Activated CD4-positive, alpha-beta T cell treated with anti-CD3 and anti-CD28 coated beads, Interleukin-2, amount 10 ng/mL, durations not matched to agents 7 days and 5 days (primary cell): ENCODE measurements around the gene ARID5B. TPM values are rescaled to one million over a fixed set of nuclear protein-coding genes. Genes with fewer than 3 reads are reported as not detected.
A peak's percentile ranks its signal among the peaks of the same experiment; 100 is the strongest.

ENCODE experiments used
- CTCF ChIA-PET: fragments of 350-600 bp; sonication (Branson Sonifier 250); formaldehyde crosslinking; loops from one replicate; lab custom pipeline; 2021; ENCODE audit warnings: antibody characterized with exemption; lab: Charles Lee
- POLR2A ChIA-PET: fragments of 350-600 bp; sonication (Branson Sonifier 250); formaldehyde crosslinking; loops from one replicate; lab custom pipeline; 2021; ENCODE audit warnings: antibody characterized with exemption; lab: Charles Lee
- DNase-seq: peaks from one replicate; pipeline ENCODE4 v3.0.0-alpha.2; 2020
- H3K27ac Mint-ChIP-seq: one replicate; pipeline ENCODE4 v1.8.0; 2021; ENCODE audit warnings: mild to moderate bottlenecking, moderate library complexity, mixed read lengths
- H3K27me3 Mint-ChIP-seq: one replicate; pipeline ENCODE4 v1.8.0; 2021; ENCODE audit warnings: mixed read lengths
- H3K36me3 Mint-ChIP-seq: one replicate; pipeline ENCODE4 v1.8.0; 2021; ENCODE audit warnings: low read depth, mixed read lengths
- H3K4me1 Mint-ChIP-seq: one replicate; pipeline ENCODE4 v1.8.0; 2021; ENCODE audit warnings: mixed read lengths
- H3K4me3 Mint-ChIP-seq: one replicate; pipeline ENCODE4 v1.8.0; 2021; ENCODE audit warnings: mild to moderate bottlenecking, moderate library complexity, mixed read lengths
- H3K9me3 Mint-ChIP-seq: one replicate; pipeline ENCODE4 v1.8.0; 2021; ENCODE audit warnings: mixed read lengths
- total RNA-seq, 2 experiments: library from RNA; stranded (reverse); gene quantifications; one replicate each; pipeline ENCODE4 v1.2.3, GENCODE V29; 2021

Gene ARID5B
- total RNA-seq, 2 experiments from 2014 or later = 41.2 to 42.9 TPM

- H3K27ac Mint-ChIP-seq = no peak overlapping the region
- CTCF ChIA-PET = interaction anchor here (0.8 to 3.8 kb wide), 6 partner anchors 10 to 73 kb away, joined by 3 to 19 read pairs (median 3); no protein-coding TSS in a partner anchor
These were observed 80.0 kb downstream of the ARID5B start for GRCh38 chr10:61981460-61981859.

GRCh38 chr10:61983255-61983654 lies 81.8 kb downstream of the ARID5B start:
- DNase-seq = no peak
- ChIA-PET POLR2A (interaction anchor here (0.6 kb wide), 1 partner anchor 81 kb away, joined by 3 read pairs; the partner anchor contains the start of gene ARID5B), CTCF (interaction anchor here (1.4 to 3.8 kb wide), 4 partner anchors 11 to 49 kb away, joined by 3 to 19 read pairs (median 5); no protein-coding TSS in a partner anchor)
- Mint-ChIP-seq H3K4me1 (peaks cover 81% of the 10 kb centered on the region), H3K27me3 (no peaks in the 10 kb centered on the region), H3K9me3 (peaks cover 4% of the 10 kb centered on the region), H3K27ac (no peak overlapping the region), H3K36me3 (peaks cover 76% of the 10 kb centered on the region), H3K4me3 (no peak overlapping the region)

More at GRCh38 chr10:61981460-61981859, 80.0 kb downstream of the ARID5B start:
- peaks cover 81% of the 10 kb centered on the region for H3K36me3 Mint-ChIP-seq
- H3K9me3 Mint-ChIP-seq = peaks cover 11% of the 10 kb centered on the region
- H3K27me3 Mint-ChIP-seq = no peaks in the 10 kb centered on the region
- DNase-seq = no peak
- peaks cover 71% of the 10 kb centered on the region for H3K4me1 Mint-ChIP-seq
- POLR2A ChIA-PET = interaction anchor here (0.6 kb wide), 1 partner anchor 12 kb away, joined by 3 read pairs; no protein-coding TSS in a partner anchor
- no peak overlapping the region for H3K4me3 Mint-ChIP-seq

GRCh38 chr10:61984803-61985418 lies 83.4 kb downstream of the ARID5B start:
- no peak overlapping the region for H3K4me3 Mint-ChIP-seq
- H3K9me3 Mint-ChIP-seq = peaks cover 4% of the 10 kb centered on the region
- peaks cover 84% of the 10 kb centered on the region for H3K4me1 Mint-ChIP-seq

GRCh38 chr10:61985715-61986114 lies 84.2 kb downstream of the ARID5B start:
- Mint-ChIP-seq H3K4me3 (no peak overlapping the region), H3K9me3 (peaks cover 5% of the 10 kb centered on the region), H3K4me1 (peaks cover 85% of the 10 kb centered on the region), H3K36me3 (peaks cover 63% of the 10 kb centered on the region), H3K27ac (peak overlapping the region; percentile 26), H3K27me3 (no peaks in the 10 kb centered on the region)
- no peak for DNase-seq
- POLR2A ChIA-PET = no interaction called here
- CTCF ChIA-PET = interaction anchor here (1.5 kb wide), 2 partner anchors 10 to 37 kb away, joined by 5 read pairs; no protein-coding TSS in a partner anchor

More at GRCh38 chr10:61984803-61985418, 83.4 kb downstream of the ARID5B start:
- no peak for DNase-seq
- peaks cover 64% of the 10 kb centered on the region for H3K36me3 Mint-ChIP-seq
- H3K27ac Mint-ChIP-seq = no peak overlapping the region
- H3K27me3 Mint-ChIP-seq = no peaks in the 10 kb centered on the region
- CTCF ChIA-PET = interaction anchor here (1.4 kb wide), 1 partner anchor 13 kb away, joined by 4 read pairs; no protein-coding TSS in a partner anchor
- POLR2A ChIA-PET = no interaction called here

GRCh38 chr10:61986382-61986781 lies 84.9 kb downstream of the ARID5B start:
- peaks cover 64% of the 10 kb centered on the region for H3K36me3 Mint-ChIP-seq
- H3K27me3 Mint-ChIP-seq = no peaks in the 10 kb centered on the region
- peak overlapping the region; percentile 95 for H3K27ac Mint-ChIP-seq
- peaks cover 88% of the 10 kb centered on the region for H3K4me1 Mint-ChIP-seq
- H3K9me3 Mint-ChIP-seq = peaks cover 7% of the 10 kb centered on the region
- H3K4me3 Mint-ChIP-seq = no peak overlapping the region
- CTCF ChIA-PET = interaction anchor here (1.5 to 1.8 kb wide), 3 partner anchors 9 to 49 kb away, joined by 4 to 5 read pairs (median 5); no protein-coding TSS in a partner anchor
- POLR2A ChIA-PET = no interaction called here
- DNase-seq = no peak

GRCh38 chr10:61986788-61987492 lies 85.4 kb downstream of the ARID5B start:
- peak overlapping the region; percentile 95 for H3K27ac Mint-ChIP-seq
- no peaks in the 10 kb centered on the region for H3K27me3 Mint-ChIP-seq
- H3K4me1 Mint-ChIP-seq = peaks cover 86% of the 10 kb centered on the region
- POLR2A ChIA-PET = interaction anchor here (0.6 kb wide), 1 partner anchor 63 kb away, joined by 3 read pairs; no protein-coding TSS in a partner anchor
- H3K9me3 Mint-ChIP-seq = peaks cover 7% of the 10 kb centered on the region
- H3K36me3 Mint-ChIP-seq = peaks cover 61% of the 10 kb centered on the region
- CTCF ChIA-PET = interaction anchor here (0.9 to 1.8 kb wide), 7 partner anchors 8 to 85 kb away, joined by 3 to 5 read pairs (median 4); partner anchors contain the start of gene ARID5B
- H3K4me3 Mint-ChIP-seq = no peak overlapping the region
- no peak for DNase-seq

GRCh38 chr10:61987537-61987936 lies 86.0 kb downstream of the ARID5B start:
- DNase-seq = no peak
- CTCF ChIA-PET = interaction anchor here (0.6 to 1.8 kb wide), 10 partner anchors 12 to 1555 kb away, joined by 3 to 6 read pairs (median 4); partner anchors contain the start of gene ARID5B
- Mint-ChIP-seq H3K27ac (peak overlapping the region; percentile 95), H3K4me3 (peak overlapping the region; percentile 58), H3K4me1 (peaks cover 88% of the 10 kb centered on the region), H3K36me3 (peaks cover 61% of the 10 kb centered on the region), H3K9me3 (peaks cover 7% of the 10 kb centered on the region), H3K27me3 (no peaks in the 10 kb centered on the region)
- POLR2A ChIA-PET = interaction anchor here (0.6 to 1.0 kb wide), 4 partner anchors 59 to 235 kb away, joined by 3 to 4 read pairs (median 3); partner anchors contain the start of gene ARID5B

- H3K4me1 Mint-ChIP-seq = peaks cover 87% of the 10 kb centered on the region
- POLR2A ChIA-PET = interaction anchor here (0.6 to 1.0 kb wide), 3 partner anchors 59 to 236 kb away, joined by 3 to 4 read pairs (median 3); partner anchors contain the start of gene ARID5B
- peak overlapping the region; percentile 58 for H3K4me3 Mint-ChIP-seq
- peaks cover 7% of the 10 kb centered on the region for H3K9me3 Mint-ChIP-seq
- H3K36me3 Mint-ChIP-seq = peaks cover 58% of the 10 kb centered on the region
- DNase-seq = peak; percentile 51
- H3K27ac Mint-ChIP-seq = peak overlapping the region; percentile 95
- CTCF ChIA-PET = interaction anchor here (0.6 to 1.8 kb wide), 10 partner anchors 10 to 1555 kb away, joined by 3 to 6 read pairs (median 4); no protein-coding TSS in a partner anchor
- no peaks in the 10 kb centered on the region for H3K27me3 Mint-ChIP-seq
These were observed 86.5 kb downstream of the ARID5B start for GRCh38 chr10:61987951-61988379.

- no peak overlapping the region for H3K4me3 Mint-ChIP-seq
- H3K27ac Mint-ChIP-seq = peak overlapping the region; percentile 94
- H3K36me3 Mint-ChIP-seq = peaks cover 50% of the 10 kb centered on the region
- H3K4me1 Mint-ChIP-seq = peaks cover 91% of the 10 kb centered on the region
- ChIA-PET POLR2A (interaction anchor here (0.6 to 0.7 kb wide), 2 partner anchors 64 to 90 kb away, joined by 3 read pairs; no protein-coding TSS in a partner anchor), CTCF (interaction anchor here (1.0 to 1.6 kb wide), 3 partner anchors 14 to 192 kb away, joined by 3 read pairs; no protein-coding TSS in a partner anchor)
- H3K9me3 Mint-ChIP-seq = peaks cover 7% of the 10 kb centered on the region
- no peaks in the 10 kb centered on the region for H3K27me3 Mint-ChIP-seq
- DNase-seq = no peak
These were observed 88.7 kb downstream of the ARID5B start for GRCh38 chr10:61989995-61990760.

GRCh38 chr10:61990761-61991135 lies 89.2 kb downstream of the ARID5B start:
- POLR2A ChIA-PET = no interaction called here
- DNase-seq = no peak
- no peaks in the 10 kb centered on the region for H3K27me3 Mint-ChIP-seq
- peaks cover 2% of the 10 kb centered on the region for H3K9me3 Mint-ChIP-seq
- H3K36me3 Mint-ChIP-seq = peaks cover 47% of the 10 kb centered on the region
- H3K27ac Mint-ChIP-seq = peak overlapping the region; percentile 94
- peaks cover 91% of the 10 kb centered on the region for H3K4me1 Mint-ChIP-seq
- CTCF ChIA-PET = no interaction called here
- no peak overlapping the region for H3K4me3 Mint-ChIP-seq

GRCh38 chr10:61991166-61991565 lies 89.7 kb downstream of the ARID5B start:
- Mint-ChIP-seq H3K36me3 (peaks cover 47% of the 10 kb centered on the region), H3K4me3 (no peak overlapping the region), H3K9me3 (peaks cover 2% of the 10 kb centered on the region), H3K27ac (peak overlapping the region; percentile 94), H3K27me3 (no peaks in the 10 kb centered on the region), H3K4me1 (peaks cover 90% of the 10 kb centered on the region)
- ChIA-PET POLR2A (no interaction called here), CTCF (interaction anchor here (0.9 kb wide), 1 partner anchor 15 kb away, joined by 3 read pairs; no protein-coding TSS in a partner anchor)
- DNase-seq = no peak
